ENCODE results near the gene CLASP1. TPM values are rescaled to one million over a fixed set of nuclear protein-coding genes. Genes with fewer than 3 reads are reported as not detected.
A peak's percentile ranks its signal among the peaks of the same experiment; 100 is the strongest.

Gene CLASP1
- total and polyA plus RNA-seq, 7 donors = 2.4 to 117 (median 53.9) TPM

DNA sequence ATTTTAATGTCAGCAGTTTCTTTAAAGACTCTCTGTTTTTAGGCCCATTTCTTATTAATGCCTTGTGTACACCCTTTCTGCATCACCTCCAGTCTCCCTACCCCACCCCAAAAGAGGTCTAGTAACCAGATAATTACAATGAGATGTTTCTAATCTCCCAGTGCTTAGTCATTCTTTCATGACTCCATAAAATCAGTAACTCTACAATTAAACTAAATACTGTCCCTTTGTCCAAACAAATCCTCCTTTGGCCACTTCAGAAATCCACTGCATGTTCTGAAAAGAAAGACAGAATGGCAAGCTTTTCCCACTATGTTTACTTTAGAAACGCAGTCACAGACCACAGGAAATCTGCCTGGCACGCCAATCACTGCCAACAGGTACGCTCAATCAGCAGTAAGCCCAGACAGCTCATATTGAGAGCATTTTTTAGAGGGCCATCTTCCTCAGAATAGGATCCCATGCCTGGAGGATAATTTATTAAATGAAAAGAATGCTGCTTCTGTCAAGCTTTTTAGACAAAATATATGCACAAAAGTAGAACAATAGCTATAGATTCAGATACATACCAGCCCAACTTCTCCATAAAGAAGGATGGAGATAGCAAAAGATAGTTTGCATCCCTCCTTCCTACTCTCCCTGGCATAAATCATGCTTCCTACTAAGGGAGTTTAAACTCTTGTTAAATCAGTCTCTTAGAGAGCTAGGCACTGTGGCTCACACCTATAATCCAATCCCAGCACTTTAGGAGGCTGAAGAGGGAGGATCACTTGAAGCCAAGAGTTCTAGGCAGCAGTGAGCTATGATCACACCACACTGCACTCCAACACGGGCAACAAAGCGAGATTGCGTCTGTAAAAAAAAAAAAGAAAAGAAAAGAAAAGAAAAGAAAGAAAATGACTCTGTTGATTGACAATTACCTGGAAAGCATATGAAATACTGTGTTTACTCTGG is 14.6 kb downstream of the CLASP1 start:
- Histone ChIP-seq H3K36me3 (peaks cover 0 to 4% (median 0%) of the 10 kb centered on the region in 4 donors), H3K27ac (peak overlapping the region in 2 of 4 donors; percentile 2 to 41), H3K4me1 (peaks cover 0 to 31% (median 22%) of the 10 kb centered on the region in 4 donors), H3K27me3 (no peaks in the 10 kb centered on the region), H3K9me3 (no peaks in the 10 kb centered on the region), H3K4me3 (no peak overlapping the region)
- WGBS, 2 donors = 64 to 67% methylated on average over 6 of the region's 6 CpGs
- DNase-seq = no peak
- intact Hi-C loops (cut with DNase I) = no loop called here
- TF ChIP-seq POLR2A (IDR thresholded peaks at IDR 0.05) (no peak), POLR2AphosphoS5 (IDR thresholded peaks at IDR 0.05) (no peak), EP300 (IDR thresholded peaks at IDR 0.05) (no peak)
- TF ChIP-seq, protein P1, sequence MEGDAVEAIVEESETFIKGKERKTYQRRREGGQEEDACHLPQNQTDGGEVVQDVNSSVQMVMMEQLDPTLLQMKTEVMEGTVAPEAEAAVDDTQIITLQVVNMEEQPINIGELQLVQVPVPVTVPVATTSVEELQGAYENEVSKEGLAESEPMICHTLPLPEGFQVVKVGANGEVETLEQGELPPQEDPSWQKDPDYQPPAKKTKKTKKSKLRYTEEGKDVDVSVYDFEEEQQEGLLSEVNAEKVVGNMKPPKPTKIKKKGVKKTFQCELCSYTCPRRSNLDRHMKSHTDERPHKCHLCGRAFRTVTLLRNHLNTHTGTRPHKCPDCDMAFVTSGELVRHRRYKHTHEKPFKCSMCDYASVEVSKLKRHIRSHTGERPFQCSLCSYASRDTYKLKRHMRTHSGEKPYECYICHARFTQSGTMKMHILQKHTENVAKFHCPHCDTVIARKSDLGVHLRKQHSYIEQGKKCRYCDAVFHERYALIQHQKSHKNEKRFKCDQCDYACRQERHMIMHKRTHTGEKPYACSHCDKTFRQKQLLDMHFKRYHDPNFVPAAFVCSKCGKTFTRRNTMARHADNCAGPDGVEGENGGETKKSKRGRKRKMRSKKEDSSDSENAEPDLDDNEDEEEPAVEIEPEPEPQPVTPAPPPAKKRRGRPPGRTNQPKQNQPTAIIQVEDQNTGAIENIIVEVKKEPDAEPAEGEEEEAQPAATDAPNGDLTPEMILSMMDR (IDR thresholded peaks at IDR 0.05) = no peak

DNA sequence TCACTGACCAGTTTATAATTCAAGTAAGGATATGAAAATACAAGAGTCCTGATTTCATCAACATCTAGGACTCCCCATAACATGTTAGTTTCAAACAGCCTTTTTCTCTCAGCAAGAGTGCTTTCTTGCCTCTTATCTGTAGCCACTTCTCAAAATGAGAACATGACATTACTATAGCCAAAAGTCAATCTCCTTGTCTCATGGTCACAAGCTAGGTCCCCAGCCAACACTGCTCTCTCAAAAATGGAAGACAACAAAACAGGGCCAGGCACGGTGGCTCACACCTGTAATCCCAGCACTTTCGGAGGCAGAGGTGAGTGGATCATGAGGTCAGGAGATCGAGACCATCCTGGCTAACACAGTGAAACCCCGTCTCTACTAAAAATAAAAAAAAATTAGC is 15.8 kb downstream of the CLASP1 start:
- DNase-seq = no peak
- peaks cover 0 to 31% (median 22%) of the 10 kb centered on the region in 4 donors for H3K4me1 ChIP-seq
- TF ChIP-seq, protein P1 (IDR thresholded peaks at IDR 0.05) = no peak
- TF ChIP-seq EP300 (IDR thresholded peaks at IDR 0.05) = no peak
- no peak for TF ChIP-seq POLR2AphosphoS5 (IDR thresholded peaks at IDR 0.05)
- no peak for TF ChIP-seq POLR2A (IDR thresholded peaks at IDR 0.05)
- no peak overlapping the region for H3K4me3 ChIP-seq
- no peak overlapping the region for H3K27ac ChIP-seq
- no peaks in the 10 kb centered on the region for H3K27me3 ChIP-seq
- H3K36me3 ChIP-seq = no peaks in the 10 kb centered on the region
- no peaks in the 10 kb centered on the region for H3K9me3 ChIP-seq
- WGBS, 2 donors = 95 to 96% methylated on average over 4 of the region's 4 CpGs
- intact Hi-C loops (cut with DNase I) = no loop called here

DNA sequence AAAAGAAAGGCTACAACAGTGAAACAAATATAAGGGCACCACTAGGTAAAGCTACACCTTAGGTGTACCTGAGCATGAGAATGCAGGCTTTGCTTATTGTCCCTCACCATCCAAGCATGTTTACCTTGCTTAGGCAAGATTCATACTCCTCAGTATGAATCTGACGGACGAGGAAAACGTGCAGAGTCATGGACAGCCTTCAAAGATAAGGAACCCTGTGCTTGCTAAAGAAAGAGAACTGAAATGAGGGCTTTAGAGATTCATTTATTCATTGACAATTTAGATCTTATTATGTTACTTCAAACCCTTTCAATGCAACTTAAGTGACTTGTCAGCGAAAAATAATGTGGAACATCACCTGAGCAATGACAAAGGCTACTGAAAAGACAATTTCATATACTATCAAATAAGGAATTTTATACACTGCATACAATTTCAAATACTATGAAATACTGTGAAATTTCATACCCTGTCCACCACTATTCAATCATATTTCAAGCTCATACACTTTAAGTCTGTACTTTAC is 21.7 kb downstream of the CLASP1 start:
- Histone ChIP-seq H3K36me3 (no peaks in the 10 kb centered on the region), H3K27ac (peak overlapping the region in 3 of 4 donors; percentile 4 to 62 (median 52)), H3K4me3 (no peak overlapping the region), H3K9me3 (no peaks in the 10 kb centered on the region), H3K27me3 (no peaks in the 10 kb centered on the region), H3K4me1 (peaks cover 0 to 28% (median 16%) of the 10 kb centered on the region in 4 donors)
- TF ChIP-seq, protein P1 (IDR thresholded peaks at IDR 0.05) = no peak
- no peak for TF ChIP-seq POLR2A (IDR thresholded peaks at IDR 0.05)
- no peak for DNase-seq
- intact Hi-C loops (cut with DNase I) = no loop called here
- 91 to 94% methylated on average over 4 of the region's 4 CpGs for WGBS, 2 donors

DNA sequence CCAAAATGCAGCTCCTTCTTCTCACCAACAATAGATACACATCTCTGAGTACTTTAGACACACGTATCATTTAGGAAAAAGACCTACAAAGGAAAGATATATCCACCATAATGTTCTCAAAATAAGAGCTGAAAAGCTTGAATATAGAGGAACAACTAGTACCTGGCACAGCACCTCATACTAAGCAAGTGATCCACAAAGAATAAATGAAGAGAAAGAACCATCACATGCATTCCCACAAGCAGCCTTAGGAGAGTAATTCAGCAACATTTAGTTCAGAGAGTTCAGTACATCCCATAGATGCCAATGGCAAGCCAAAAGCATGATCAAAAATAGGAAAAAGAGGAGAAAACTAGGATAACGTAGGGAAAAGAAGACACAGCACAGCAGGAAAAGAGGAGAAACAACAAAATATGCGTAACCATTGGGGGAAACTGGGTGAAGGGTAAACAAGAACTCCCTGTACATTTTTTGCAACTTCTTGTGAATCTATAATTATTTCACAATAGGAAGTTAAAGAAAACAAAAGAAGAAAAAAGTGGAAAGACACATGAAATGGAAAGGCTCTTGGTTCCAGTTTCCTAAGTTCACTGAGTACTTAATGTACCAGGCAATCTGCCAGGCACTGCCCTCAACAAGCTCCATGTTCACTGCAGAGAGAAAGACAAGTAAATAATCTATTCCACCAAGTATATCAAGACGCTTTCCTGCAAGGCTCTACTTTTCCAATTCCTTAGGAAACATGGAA is 22.3 kb downstream of the CLASP1 start:
- Histone ChIP-seq H3K27ac (peak overlapping the region in 3 of 4 donors; percentile 46 to 62 (median 52)), H3K9me3 (no peaks in the 10 kb centered on the region), H3K4me3 (no peak overlapping the region), H3K36me3 (no peaks in the 10 kb centered on the region), H3K4me1 (peaks cover 0 to 28% (median 16%) of the 10 kb centered on the region in 4 donors), H3K27me3 (no peaks in the 10 kb centered on the region)
- WGBS, 2 donors = 90 to 93% methylated on average over 4 of the region's 4 CpGs
- DNase-seq = peak; percentile 85
- intact Hi-C loops (cut with DNase I) = no loop called here
- TF ChIP-seq POLR2A (IDR thresholded peaks at IDR 0.05) (no peak), POLR2AphosphoS5 (IDR thresholded peaks at IDR 0.05) (peak in 3 of 4 donors; percentile 21 to 49 (median 42)), EP300 (IDR thresholded peaks at IDR 0.05) (peak in 1 of 4 donors; percentile 41)
- TF ChIP-seq, protein P1 (IDR thresholded peaks at IDR 0.05) = no peak

All from sigmoid colon (tissue), 7 donors.